ENCODE data around the gene GMIP.

The GMIP gene

DNA sequence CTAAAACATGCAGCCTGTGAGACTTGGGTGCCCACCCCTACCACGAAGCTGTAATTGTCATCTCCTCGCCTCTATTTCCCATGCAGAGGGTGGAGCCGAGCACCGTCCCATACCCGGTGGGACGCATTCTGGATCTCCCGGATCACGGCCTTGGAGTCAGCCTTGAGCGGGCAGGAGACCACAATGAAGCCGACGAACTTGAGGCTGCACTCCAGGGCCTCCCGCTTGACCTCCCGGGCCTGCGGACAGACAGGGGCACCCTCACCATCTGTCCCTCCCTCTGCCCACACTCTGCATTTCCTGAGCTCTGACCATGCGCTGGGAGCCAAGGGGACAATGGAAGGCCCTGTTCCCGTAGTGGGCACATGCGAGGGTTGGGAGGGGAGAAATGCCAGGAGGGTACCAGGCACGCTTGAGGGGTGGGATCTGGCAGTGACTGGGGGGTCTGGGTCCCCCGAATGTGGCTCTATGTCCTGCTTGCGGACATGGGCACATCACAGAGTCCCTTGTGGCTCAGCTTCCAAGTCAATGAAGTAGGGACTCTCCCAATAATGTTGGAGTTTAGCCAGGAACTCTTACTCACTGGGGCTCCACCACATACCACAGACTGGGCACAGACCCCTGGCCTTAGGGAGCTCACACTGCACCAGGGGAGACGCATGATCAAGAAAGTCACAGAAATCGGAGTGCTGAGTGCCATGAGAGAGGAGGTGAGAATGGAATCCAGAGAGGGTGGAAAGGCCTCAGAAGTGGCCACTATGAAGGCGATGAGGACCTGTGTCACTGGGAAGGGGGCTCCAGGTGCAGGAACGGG is 9.2 kb upstream of the GMIP start:
- no peak for TF ChIP-seq POLR2A (IDR thresholded peaks at IDR 0.05; ENCODE audit: low read depth, low read length)

GRCh38 chr19:19651076-19651475 is 7.6 kb upstream of the GMIP start:
- DNase-seq (ENCODE audit: insufficient read length, low spot score) (no peak), FAIRE-seq (no peak)
- no peak for TF ChIP-seq POLR2A (IDR thresholded peaks at IDR 0.05; ENCODE audit: low read depth, low read length)

More for the DNA sequence above, 9.2 kb upstream of the GMIP start:
- DNase-seq (ENCODE audit: insufficient read length, low spot score) (no peak), FAIRE-seq (no peak)

DNA sequence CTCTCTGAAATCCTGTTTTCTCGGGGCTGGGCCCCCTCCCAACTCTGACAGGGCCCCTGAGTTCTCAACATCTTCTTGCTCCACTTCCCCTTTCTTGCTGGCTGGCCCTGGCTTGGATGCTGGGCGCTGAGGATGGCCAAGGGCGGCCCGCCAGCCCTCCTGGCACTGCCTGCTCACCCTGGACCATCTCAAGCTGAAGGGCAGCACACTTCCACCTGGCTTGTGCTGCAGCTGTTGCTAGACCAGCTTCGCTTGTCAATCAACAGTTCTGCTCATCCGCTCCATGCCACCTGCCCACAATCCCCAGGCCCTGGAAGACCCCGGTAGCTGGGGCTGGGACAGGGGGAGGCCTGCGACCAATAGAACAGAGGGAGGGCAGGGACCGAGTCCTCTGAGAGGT is 6.9 kb upstream of the GMIP start:
- no peak for TF ChIP-seq POLR2A (IDR thresholded peaks at IDR 0.05; ENCODE audit: low read depth, low read length)
- no peak for FAIRE-seq
- no peak for DNase-seq (ENCODE audit: insufficient read length, low spot score)

DNA sequence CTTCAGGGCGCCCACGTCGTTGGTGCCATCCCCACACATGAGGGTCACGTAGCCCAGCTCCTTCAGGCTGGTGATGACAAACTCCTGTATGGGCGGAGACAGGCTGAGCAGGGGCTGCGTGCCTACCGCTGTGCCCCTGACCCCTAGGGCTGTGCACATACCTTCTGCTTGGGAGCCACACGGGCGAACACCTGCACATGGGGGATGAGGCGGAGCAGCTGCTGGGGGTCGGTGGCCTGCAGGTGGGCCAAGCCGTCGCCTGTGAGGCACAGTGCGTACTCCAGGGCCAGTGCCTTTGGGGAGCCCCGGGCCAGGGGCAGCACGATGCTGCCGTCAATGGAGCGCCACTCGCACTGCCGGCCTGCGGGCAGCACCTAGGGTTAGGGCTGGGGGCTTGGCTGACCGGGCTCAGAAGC is 6.1 kb upstream of the GMIP start:
- FAIRE-seq (no peak), DNase-seq (ENCODE audit: insufficient read length, low spot score) (no peak)
- no peak for TF ChIP-seq POLR2A (IDR thresholded peaks at IDR 0.05; ENCODE audit: low read depth, low read length)

DNA sequence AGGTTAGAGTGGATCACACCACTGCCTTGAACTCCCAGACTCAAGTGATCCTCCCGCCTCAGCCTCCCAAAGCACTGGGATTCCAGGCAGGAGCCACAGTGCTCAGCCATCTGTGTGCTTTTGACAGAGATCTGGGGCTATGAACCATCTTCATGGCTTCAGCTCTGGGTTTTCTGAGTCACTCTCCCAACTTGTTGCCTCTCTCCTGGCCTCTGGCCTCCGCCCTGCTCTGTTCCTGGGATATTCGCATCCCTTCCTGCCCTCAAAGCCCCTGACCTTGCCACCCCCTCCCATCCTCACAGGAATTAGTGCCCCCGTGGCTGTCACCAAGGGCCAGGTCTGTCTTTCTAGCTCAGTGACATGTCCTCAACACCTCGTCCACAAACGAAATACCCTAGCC is 5.7 kb upstream of the GMIP start:
- no peak for TF ChIP-seq POLR2A (IDR thresholded peaks at IDR 0.05; ENCODE audit: low read depth, low read length)
- DNase-seq (ENCODE audit: insufficient read length, low spot score) (no peak), FAIRE-seq (no peak)

DNA sequence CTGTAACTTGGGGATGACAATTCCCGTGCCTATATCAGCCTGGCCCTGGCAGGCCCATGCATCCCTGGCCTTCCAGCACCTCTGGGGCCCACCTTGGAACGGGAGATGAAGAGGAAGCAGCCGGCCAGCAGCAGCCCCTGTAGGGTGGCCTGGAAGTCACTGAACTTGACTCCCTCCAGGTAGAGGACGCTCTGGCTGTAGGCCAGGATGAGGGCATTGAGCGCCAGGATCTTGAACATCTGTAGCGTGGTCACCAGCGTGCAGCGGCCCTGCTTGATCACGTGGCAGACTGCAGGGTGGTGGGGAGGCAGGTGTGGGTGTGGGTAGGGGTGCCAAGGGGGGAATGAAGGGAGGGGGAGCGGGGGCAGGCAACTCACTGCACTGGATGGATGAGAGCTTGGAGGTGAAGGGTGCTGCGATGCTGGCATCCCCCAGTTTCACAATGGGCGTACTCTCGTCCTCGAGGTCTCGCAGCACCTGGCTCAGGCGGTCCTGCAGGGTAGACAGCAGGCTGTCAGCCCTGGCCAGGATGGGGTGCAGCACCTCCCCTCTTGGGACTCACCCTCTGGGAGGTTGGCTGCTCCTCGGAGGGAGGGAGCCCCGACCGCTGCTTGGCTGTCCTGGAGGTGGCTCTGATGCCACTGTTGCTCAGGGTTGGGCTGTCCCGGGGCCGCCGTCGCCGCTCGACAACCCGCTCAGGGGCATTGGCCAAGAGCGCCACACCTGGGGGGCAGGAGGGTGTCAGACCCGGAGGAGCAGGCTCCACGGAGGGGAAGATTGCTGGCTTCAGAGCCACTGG is 3.8 kb upstream of the GMIP start:
- FAIRE-seq (no peak), DNase-seq (ENCODE audit: insufficient read length, low spot score) (no peak)
- TF ChIP-seq POLR2A (IDR thresholded peaks at IDR 0.05; ENCODE audit: low read depth, low read length): no peak

- FAIRE-seq (no peak), DNase-seq (ENCODE audit: insufficient read length, low spot score) (no peak)
- no peak for TF ChIP-seq POLR2A (IDR thresholded peaks at IDR 0.05; ENCODE audit: low read depth, low read length)
Observed at GRCh38 chr19:19645233-19645870, 1.9 kb upstream of the GMIP start.

DNA sequence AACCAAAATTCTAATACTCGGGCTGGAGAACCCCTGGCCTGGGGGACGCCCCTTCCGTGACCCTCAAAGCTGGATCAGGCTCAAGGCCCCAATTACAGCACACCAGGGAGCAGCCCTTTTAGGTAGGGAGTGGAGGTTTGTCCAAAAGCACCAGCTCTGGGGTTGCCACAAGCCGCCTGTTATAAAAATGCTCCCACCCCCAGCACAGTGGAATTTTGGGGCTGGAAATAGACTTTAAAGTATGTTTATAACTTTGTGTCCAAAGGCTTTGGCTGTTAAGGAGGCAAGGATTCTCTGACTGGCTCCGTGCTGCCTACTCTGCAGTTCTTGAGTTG is 564 bp upstream of the GMIP start:
- no peak for DNase-seq (ENCODE audit: insufficient read length, low spot score)
- no peak for TF ChIP-seq POLR2A (IDR thresholded peaks at IDR 0.05; ENCODE audit: low read depth, low read length)
- FAIRE-seq: no peak

DNA sequence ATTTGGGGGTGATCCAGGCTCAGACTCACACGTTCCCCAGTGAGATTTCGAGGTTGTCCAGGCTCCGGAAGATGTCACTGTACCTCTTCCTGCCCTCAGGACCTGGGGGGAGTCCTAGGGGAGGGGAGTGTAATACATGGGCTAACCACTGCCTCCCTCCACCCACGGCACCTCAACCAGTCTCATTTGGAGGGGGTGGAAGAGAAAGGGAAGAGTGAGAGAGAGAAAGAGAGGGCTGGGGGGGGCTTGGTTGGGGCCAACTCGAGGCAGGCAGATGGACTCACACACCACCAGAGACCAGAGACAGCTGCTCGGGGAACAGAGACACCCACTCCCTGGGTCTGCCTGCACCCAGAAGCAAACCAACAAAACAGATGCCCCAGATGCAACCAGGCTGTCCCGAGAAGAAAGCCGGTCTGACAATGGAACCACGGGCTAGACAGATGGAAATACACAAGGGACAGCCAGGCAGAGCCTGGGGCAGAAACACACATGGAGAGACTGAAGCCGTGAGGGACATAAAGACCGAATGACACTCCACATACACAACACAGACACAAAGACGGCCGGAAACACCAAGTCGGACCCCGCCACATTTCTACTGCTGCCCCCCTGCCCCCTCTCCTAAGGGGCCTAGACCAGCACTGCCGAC is 825 bp downstream of the GMIP start:
- FAIRE-seq (no peak), DNase-seq (ENCODE audit: insufficient read length, low spot score) (peak; percentile 60)

DNA sequence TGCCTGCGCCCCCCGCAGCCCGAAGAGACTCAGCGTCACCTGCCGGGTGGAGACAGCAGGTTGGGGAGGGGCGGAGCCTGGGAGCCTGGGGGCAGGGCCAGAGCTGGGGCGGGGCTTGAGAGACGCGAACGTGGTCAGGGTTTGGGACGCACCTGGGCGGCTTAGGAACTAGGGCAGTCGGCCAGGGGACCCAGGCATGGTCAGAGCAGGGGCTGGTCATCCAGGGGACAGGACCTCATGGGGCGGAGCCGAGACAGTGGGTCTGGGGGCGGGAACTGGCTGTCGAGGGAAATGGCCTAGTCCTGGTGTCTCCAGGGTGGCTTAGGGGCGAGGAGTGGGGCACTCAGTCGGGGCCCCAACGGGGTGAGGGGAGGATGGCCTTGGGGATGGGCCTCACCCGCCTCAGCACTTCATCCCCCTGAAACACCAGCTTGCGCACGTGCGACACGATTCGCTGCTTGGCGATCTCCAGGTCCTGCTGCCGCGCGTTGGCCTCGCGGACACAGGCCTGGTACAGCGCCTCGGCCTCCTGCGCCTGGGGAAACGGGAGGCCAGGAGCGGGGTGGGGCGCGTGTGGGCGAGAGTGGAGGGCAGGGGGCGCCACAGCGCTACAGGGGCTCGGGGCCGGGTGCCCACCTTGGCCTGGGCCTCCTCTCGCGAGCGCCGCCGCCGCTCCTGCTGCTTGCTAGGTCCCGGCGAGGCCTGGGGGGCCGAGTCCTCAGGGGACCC is 5.8 kb downstream of the GMIP start:
- FAIRE-seq: no peak
- DNase-seq (ENCODE audit: insufficient read length, low spot score): no peak
- TF ChIP-seq POLR2A (IDR thresholded peaks at IDR 0.05; ENCODE audit: low read depth, low read length): no peak

More for the DNA sequence above, 825 bp downstream of the GMIP start:
- TF ChIP-seq POLR2A (IDR thresholded peaks at IDR 0.05; ENCODE audit: low read depth, low read length): no peak

DNA sequence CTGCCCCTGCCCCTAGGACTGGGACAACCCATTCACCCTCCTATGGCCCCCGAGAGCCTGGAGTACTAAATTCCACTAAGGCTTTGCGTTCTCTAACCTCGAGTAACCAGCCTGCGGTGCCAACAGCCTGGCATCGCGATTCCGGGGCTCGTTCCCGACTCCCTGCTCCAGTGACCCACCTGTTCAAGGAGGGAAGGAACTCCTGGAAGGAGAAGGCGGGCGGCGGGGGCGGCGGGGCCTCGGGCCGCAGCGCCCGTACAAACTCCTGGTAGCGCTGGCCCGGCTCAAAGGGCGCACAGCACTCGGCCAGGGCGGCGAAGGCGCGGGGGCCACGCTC is 6.3 kb downstream of the GMIP start:
- FAIRE-seq (no peak), DNase-seq (ENCODE audit: insufficient read length, low spot score) (no peak)
- no peak for TF ChIP-seq POLR2A (IDR thresholded peaks at IDR 0.05; ENCODE audit: low read depth, low read length)

DNA sequence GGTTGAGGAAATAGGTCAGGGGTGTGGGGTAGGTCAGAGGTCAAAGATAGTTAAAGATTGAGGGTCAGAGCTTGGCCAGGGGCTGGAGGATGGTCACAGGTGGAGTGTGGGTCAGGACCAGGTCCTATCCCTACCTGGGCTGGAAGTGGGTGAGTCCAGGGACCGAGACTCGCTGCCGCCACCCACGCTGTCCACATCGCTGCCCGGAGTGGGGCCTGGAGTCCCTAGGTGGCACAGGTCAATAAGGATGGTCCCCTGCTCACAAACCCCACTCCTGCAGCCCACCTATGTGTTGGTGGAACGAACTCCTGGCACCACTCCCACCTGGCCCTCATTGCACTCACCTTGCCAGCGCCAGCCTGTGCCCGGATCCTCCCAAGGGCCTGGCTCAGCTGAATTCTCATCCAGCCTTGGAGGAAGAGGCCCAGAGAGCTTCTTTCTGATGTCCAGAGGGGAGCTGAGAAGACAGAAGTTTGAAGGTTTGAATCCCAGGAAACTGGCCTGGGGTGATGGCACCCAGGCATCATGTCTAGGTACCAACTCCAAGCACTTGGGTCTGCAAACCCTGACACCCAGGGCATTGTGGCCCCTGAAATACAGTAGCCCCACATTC is 6.8 kb downstream of the GMIP start:
- FAIRE-seq (no peak), DNase-seq (ENCODE audit: insufficient read length, low spot score) (no peak)
- TF ChIP-seq POLR2A (IDR thresholded peaks at IDR 0.05; ENCODE audit: low read depth, low read length): no peak

DNA sequence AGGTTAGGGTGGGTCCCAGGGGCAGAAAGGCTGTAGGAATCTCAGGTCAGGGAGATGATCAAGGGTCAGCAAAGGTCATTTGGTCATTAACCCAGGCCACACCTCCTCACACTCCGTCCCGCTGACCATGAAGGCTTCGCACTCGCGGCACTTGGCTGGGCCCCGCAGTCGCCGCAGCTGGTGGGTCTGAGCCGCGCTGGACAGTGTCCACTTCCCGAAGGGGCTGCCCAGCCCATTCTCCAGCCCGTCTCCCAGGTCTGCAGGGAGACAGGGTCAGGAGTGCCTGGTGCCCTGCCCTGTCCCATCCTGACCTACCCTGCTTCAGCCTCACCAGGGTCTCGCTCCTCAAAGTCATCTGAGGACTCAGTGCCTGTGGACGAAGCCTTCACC is 8.1 kb downstream of the GMIP start:
- FAIRE-seq (no peak), DNase-seq (ENCODE audit: insufficient read length, low spot score) (no peak)
- TF ChIP-seq POLR2A (IDR thresholded peaks at IDR 0.05; ENCODE audit: low read depth, low read length): no peak

Measured in H54 (cell line).